NCI-H2171 treated with DMSO at 0.1 percent for 48 hours (cell line): Measurements from ENCODE around the gene KRR1.
A peak's percentile ranks its signal among the peaks of the same experiment; 100 is the strongest.
"Not testable (repeated sequence)": the region's sequence is repeated elsewhere in the genome, so short reads cannot be mapped to it uniquely, and the experiment has no call there.

ENCODE experiments used
- DNase-seq: peaks from one replicate; lab custom pipeline; 2025; lab: John Stamatoyannopoulos, UW

The KRR1 gene

GRCh38 chr12:75525263-75525662 is 13.9 kb upstream of the KRR1 start:
- DNase-seq = no peak

GRCh38 chr12:75522124-75522523 is 10.7 kb upstream of the KRR1 start:
- not testable (repeated sequence) for DNase-seq

GRCh38 chr12:75521224-75521623 is 9.8 kb upstream of the KRR1 start:
- not testable (repeated sequence) for DNase-seq

- DNase-seq = no peak
Measured at GRCh38 chr12:75509621-75510020, 1.8 kb downstream of the KRR1 start.

GRCh38 chr12:75508159-75508558 is 3.2 kb downstream of the KRR1 start:
- DNase-seq = no peak

GRCh38 chr12:75507086-75507485 is 4.3 kb downstream of the KRR1 start:
- peak; percentile 56 for DNase-seq

- DNase-seq = peak; percentile 25
Measured at GRCh38 chr12:75505706-75506312, 5.6 kb downstream of the KRR1 start.

GRCh38 chr12:75503866-75504265 is 7.5 kb downstream of the KRR1 start:
- DNase-seq = no peak

DNA sequence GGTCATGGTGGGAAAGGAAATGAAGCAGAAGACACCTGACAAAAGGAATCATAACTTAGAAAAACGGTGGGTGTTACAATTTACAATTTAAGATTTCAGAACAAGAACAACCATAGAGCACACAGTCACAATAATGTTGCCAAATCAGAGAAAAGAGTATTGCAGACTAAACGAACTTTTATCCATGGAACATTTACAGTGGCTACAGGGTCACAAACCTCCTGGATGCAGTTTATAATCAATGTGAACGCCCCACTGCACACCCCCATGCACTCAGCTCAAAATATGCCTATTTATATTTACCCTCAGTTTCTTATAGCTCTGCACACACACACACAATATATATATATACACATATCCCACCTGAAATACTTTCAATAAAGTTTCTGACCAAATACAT is 8.0 kb downstream of the KRR1 start:
- no peak for DNase-seq

DNA sequence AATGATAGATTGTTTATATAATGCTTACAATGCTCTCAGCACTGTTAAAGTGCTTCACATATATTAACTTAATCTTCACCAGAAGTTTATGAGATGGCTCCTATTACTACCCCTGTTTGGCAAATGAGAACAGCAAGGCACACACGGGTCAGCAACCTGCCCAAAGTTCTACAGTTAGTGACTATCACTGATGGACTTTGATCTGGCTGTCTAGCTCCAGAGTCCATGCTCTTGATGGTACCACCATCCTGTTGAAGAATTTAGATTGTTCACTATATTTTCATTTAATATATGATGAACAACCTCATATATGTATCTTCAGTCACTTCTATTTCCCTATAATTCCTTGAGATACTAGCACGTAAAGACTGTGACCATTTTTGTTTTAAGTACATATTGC is 20.2 kb downstream of the KRR1 start:
- no peak for DNase-seq

DNA sequence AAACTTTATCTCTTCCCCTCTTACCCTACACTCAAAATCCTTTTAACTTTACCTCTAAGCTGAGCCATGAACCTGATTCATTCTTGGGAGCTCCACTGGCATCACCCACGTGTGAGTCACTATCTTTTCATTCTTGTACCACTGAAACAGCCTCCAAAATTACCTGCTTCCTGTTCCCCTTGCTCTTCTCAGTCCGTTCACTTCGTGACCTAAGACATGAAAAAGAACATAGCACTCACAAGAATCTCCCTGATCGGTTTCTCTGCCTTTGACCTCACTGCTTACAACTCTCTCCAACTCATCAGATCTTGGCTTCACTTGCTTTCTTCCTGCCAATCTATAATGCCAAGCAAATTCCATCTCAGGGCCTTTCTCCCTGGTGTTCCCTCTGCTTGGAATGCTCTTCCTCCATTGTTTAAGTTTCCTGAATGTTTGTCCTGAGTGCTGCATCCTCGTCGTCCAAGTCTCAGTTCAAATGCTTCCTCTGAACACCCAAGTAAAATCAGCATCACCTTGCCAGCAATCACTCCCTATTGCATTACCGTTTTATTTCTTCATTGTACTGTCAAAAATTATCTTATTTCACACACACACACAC is 21.7 kb downstream of the KRR1 start:
- no peak for DNase-seq

DNA sequence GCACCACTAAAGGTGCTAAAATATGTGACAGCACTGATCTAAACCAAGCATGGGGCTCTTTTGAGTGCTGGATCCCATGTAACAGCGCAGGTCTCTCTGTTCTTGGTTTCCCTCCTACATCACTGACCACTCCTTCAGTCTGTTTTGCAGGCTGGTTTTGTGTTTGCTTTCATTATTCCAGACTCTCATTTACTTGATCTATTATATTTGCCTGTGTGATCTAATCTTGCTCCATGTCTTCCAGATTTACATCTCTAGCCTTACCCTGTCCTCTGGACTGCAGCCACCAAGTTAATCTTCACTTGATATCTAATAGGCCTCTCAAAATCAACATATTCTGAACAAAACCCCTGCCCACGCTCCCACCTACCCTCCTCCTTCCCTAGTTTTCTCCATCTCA is 22.2 kb downstream of the KRR1 start:
- DNase-seq = no peak

GRCh38 chr12:75488553-75488952 is 22.9 kb downstream of the KRR1 start:
- DNase-seq = no peak

DNA sequence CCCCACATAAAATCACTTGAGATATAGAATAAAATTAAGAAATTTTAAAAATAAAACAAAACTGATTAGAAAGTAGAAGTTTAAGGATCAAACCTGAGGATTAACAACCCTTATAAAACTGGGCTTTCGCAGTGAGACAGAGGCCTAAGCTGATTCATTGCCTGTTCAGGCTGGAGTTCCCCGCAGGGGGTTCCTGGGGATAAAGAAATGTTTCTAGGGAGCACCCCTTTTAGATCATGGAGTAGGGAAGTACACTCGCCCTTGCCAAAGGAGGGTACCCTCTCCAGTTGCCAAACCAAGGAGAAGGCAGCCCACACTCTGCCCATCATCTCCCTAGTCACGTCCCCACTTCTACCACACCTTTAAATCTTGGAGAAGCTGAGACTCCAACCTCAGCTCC is 24.1 kb downstream of the KRR1 start:
- no peak for DNase-seq

DNA sequence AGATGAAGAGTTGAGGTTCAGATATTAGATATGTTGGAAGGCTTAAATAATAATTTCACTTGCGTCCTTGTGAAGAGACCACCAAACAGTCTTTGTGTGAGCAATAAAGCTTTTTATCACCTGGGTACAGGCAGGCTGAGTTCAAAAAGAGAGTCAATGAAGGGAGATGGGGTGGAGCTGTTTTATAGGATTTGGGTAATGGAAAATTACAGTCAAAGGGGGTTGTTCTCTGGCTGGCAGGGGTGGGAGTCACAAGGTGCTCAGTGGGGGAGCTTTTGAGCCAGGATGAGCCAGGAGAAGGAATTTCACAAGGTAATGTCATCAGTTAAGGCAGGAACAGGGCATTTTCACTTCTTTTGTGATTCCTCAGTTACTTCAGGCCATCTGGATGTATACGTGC is 27.0 kb downstream of the KRR1 start:
- not testable (repeated sequence) for DNase-seq

DNA sequence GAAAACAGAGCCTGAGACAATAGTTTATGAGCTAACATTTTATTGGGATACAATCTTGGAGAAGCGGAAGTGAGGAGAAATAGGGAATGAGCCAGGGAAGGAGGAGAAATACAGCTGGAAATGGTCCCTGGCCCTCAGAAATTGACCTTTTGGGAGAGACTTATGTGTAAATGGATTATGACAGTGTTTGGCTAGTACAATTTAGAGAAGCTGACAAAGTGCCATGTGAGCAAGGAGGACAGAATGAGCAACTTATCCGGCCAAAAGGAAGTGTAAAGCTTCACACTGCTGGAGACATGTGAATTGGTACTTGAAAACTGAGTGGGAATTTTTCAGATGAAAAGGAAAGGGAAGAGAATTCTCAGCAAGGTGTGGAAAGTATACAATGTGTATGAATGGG is 28.0 kb downstream of the KRR1 start:
- no peak for DNase-seq

DNA sequence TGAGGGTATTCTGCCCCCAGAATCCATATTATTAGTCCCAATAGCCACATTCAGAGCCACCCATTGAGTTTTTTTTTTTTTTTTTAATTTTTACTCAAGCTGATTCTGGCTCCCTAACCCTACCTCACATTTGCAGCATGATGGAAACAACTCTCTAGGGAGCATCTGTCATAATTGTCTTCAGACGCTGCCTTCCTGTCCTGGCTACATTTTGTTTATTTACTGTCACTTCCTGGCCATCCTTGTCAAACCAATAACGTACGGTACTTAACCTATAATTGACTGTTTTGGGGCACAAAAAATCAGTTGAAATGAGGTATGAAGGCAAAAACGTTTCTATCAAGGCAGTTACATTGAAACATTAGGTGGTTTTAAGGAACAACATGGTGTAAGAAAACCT is 28.8 kb downstream of the KRR1 start:
- DNase-seq = peak; percentile 51

GRCh38 chr12:75481774-75482173 is 29.6 kb downstream of the KRR1 start:
- DNase-seq = no peak

GRCh38 chr12:75481013-75481705 is 30.2 kb downstream of the KRR1 start:
- DNase-seq = no peak

GRCh38 chr12:75480469-75480949 is 30.9 kb downstream of the KRR1 start, which contains the start of gene GLIPR1:
TSS of gene GLIPR1 (plus strand) at chr12:75480755. CDS start at chr12:75480881, 126 bp downstream.
- no peak for DNase-seq

GRCh38 chr12:75479963-75480461 is 31.4 kb downstream of the KRR1 start:
- no peak for DNase-seq

- DNase-seq = no peak
Measured at GRCh38 chr12:75478116-75478794, 33.2 kb downstream of the KRR1 start.

DNA sequence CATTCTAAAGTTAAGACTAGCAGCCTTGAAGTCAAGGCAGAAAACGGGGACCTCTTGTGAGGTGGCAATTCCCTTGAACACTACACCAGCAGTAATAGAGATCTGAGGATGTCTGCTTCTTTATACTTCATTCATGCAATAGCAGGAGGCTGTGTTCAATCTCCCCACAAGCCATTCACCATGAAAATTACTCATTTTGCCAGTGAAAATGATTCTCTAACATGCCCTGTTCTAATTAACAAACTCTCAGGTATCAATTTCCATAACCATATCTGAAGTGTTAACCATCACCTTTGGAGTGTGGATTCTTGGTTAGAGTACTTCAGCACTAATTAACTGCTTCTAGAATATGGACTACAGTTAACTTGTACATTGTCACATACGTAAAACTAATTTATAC is 34.3 kb downstream of the KRR1 start:
- no peak for DNase-seq
